CD4-positive, CD25-positive, alpha-beta regulatory T cell (primary cell): ENCODE data around the gene CFAP20DC. TPM values are rescaled to one million over a fixed set of nuclear protein-coding genes. Genes with fewer than 3 reads are reported as not detected.
A peak's percentile ranks its signal among the peaks of the same experiment; 100 is the strongest.

Source experiments
- ATAC-seq, 2 donors: fragments of 150-1000 bp; cut with Tn5 transposase; one replicate each; pipeline ENCODE4 v1.10.0; 2021; ENCODE audit warnings: low read depth in 2 of 2, moderate number of reproducible peaks in 2 of 2, moderate library complexity in 1 of 2
- DNase-seq, 3 donors: peaks; one replicate each; pipeline versions ENCODE4 v3.0.0 to v3.0.0-alpha.2; 2012 to 2022; ENCODE audit warnings: mixed read lengths in 1 of 3
- H3K27ac ChIP-seq: one replicate; pipeline ENCODE4 v1.7.0; 2013; ENCODE audit warnings: mild to moderate bottlenecking, low read length; ENCODE audit not compliant: insufficient read depth, poor library complexity, severe bottlenecking
- H3K27me3 ChIP-seq: one replicate; pipeline ENCODE4 v1.7.0; 2013; ENCODE audit warnings: low read length; ENCODE audit not compliant: control insufficient read depth, insufficient read depth
- H3K36me3 ChIP-seq: one replicate; pipeline ENCODE4 v1.7.0; 2013; ENCODE audit warnings: mild to moderate bottlenecking, low read length, moderate library complexity; ENCODE audit not compliant: control insufficient read depth, insufficient read depth
- H3K4me1 ChIP-seq: 2 replicates; pipeline ENCODE4 v1.7.0; 2013; ENCODE audit warnings: mild to moderate bottlenecking, low read length; ENCODE audit not compliant: insufficient read depth, control insufficient read depth, poor library complexity, severe bottlenecking
- H3K4me3 ChIP-seq: one replicate; pipeline ENCODE4 v1.7.0; 2013; ENCODE audit warnings: low read depth, mild to moderate bottlenecking, low read length, moderate library complexity
- H3K9me3 ChIP-seq, 2 experiments: 1 replicate in 1 of 2; 2 replicates in 1 of 2; pipeline ENCODE4 v1.7.0; 2013; ENCODE audit warnings: low read length in 2 of 2, mild to moderate bottlenecking in 1 of 2, moderate library complexity in 1 of 2; ENCODE audit not compliant: control insufficient read depth in 2 of 2
- H3K27ac Mint-ChIP-seq, 3 donors: one replicate each; pipeline ENCODE4 v1.8.0; 2020 to 2022; ENCODE audit warnings: mild to moderate bottlenecking in 3 of 3, mixed read lengths in 3 of 3, moderate library complexity in 2 of 3
- H3K27me3 Mint-ChIP-seq: one replicate; pipeline ENCODE4 v1.8.0; 2022; ENCODE audit warnings: mild to moderate bottlenecking, mixed read lengths
- H3K36me3 Mint-ChIP-seq: one replicate; pipeline ENCODE4 v1.8.0; 2020; ENCODE audit warnings: mixed read lengths
- H3K4me1 Mint-ChIP-seq, 4 donors: one replicate each; pipeline ENCODE4 v1.8.0; 2020 to 2022; ENCODE audit warnings: mixed read lengths in 4 of 4, mild to moderate bottlenecking in 1 of 4
- H3K4me3 Mint-ChIP-seq, 4 donors: one replicate each; pipeline ENCODE4 v1.8.0; 2020 to 2022; ENCODE audit warnings: mild to moderate bottlenecking in 4 of 4, mixed read lengths in 4 of 4, moderate library complexity in 3 of 4
- H3K9me3 Mint-ChIP-seq, 7 donors: one replicate each; pipeline ENCODE4 v1.8.0; 2020 to 2022; ENCODE audit warnings: mixed read lengths in 7 of 7, mild to moderate bottlenecking in 3 of 7, moderate library complexity in 2 of 7
- polyA plus RNA-seq, 4 donors: library from polyadenylated mRNA; unstranded; fragments of 300-500 nt; fragmentation: Illumina TruSeq; gene quantifications; one replicate each; pipeline ENCODE4 v1.2.3, GENCODE V29; 2021
- total RNA-seq: library from RNA; stranded (reverse); gene quantifications from one replicate; pipeline ENCODE4 v1.2.3, GENCODE V29; 2022

The CFAP20DC gene
- total and polyA plus RNA-seq, 5 donors from 2014 or later, result 0.10 to 0.56 (median 0.32) TPM

- H3K4me3 Mint-ChIP-seq, result no peak overlapping the region
- Histone ChIP-seq H3K27me3 (no peaks in the 10 kb centered on the region), H3K27ac (no peak overlapping the region), H3K4me3 (no peak overlapping the region), H3K9me3 (no peaks in the 10 kb centered on the region), H3K4me1 (no peaks in the 10 kb centered on the region), H3K36me3 (no peaks in the 10 kb centered on the region)
- DNase-seq, result peak in 1 of 3 donors; percentile 2
- no peaks in the 10 kb centered on the region for H3K4me1 Mint-ChIP-seq
- H3K27me3 Mint-ChIP-seq, result peaks cover 8% of the 10 kb centered on the region
- peak overlapping the region in 1 of 3 donors; percentile 8 for H3K27ac Mint-ChIP-seq
- H3K9me3 Mint-ChIP-seq, result no peaks in the 10 kb centered on the region
- no peaks in the 10 kb centered on the region for H3K36me3 Mint-ChIP-seq
- no peak for ATAC-seq
Observed at GRCh38 chr3:58798312-58798711, 251.5 kb downstream of the CFAP20DC start.

- no peak for DNase-seq
Observed at GRCh38 chr3:58794750-58795149, 255.1 kb downstream of the CFAP20DC start.

GRCh38 chr3:58793938-58794337 lies 255.9 kb downstream of the CFAP20DC start:
- Histone ChIP-seq H3K4me1 (no peaks in the 10 kb centered on the region), H3K9me3 (no peaks in the 10 kb centered on the region), H3K27ac (no peak overlapping the region), H3K4me3 (no peak overlapping the region), H3K36me3 (no peaks in the 10 kb centered on the region), H3K27me3 (peaks cover 4% of the 10 kb centered on the region)
- peaks cover 4% of the 10 kb centered on the region for H3K27me3 Mint-ChIP-seq
- no peaks in the 10 kb centered on the region for H3K9me3 Mint-ChIP-seq
- DNase-seq (no peak), ATAC-seq (no peak)
- H3K27ac Mint-ChIP-seq, result no peak overlapping the region
- no peaks in the 10 kb centered on the region for H3K4me1 Mint-ChIP-seq
- no peak overlapping the region for H3K4me3 Mint-ChIP-seq
- H3K36me3 Mint-ChIP-seq, result no peaks in the 10 kb centered on the region

More at GRCh38 chr3:58794750-58795149, 255.1 kb downstream of the CFAP20DC start:
- Histone ChIP-seq H3K4me3 (no peak overlapping the region), H3K27me3 (peaks cover 4% of the 10 kb centered on the region), H3K4me1 (no peaks in the 10 kb centered on the region), H3K9me3 (no peaks in the 10 kb centered on the region), H3K36me3 (no peaks in the 10 kb centered on the region), H3K27ac (no peak overlapping the region)
- no peaks in the 10 kb centered on the region for H3K4me1 Mint-ChIP-seq
- no peak for ATAC-seq
- peaks cover 4% of the 10 kb centered on the region for H3K27me3 Mint-ChIP-seq
- H3K36me3 Mint-ChIP-seq, result no peaks in the 10 kb centered on the region
- H3K4me3 Mint-ChIP-seq, result no peak overlapping the region
- no peaks in the 10 kb centered on the region for H3K9me3 Mint-ChIP-seq
- H3K27ac Mint-ChIP-seq, result no peak overlapping the region

- H3K4me3 Mint-ChIP-seq, result no peak overlapping the region
- peaks cover 4% of the 10 kb centered on the region for H3K27me3 Mint-ChIP-seq
- H3K27ac ChIP-seq, result no peak overlapping the region
- DNase-seq (no peak), ATAC-seq (no peak)
- H3K9me3 Mint-ChIP-seq, result no peaks in the 10 kb centered on the region
- H3K36me3 ChIP-seq, result no peaks in the 10 kb centered on the region
- no peaks in the 10 kb centered on the region for H3K4me1 ChIP-seq
- H3K4me3 ChIP-seq, result no peak overlapping the region
- no peaks in the 10 kb centered on the region for H3K9me3 ChIP-seq
- no peaks in the 10 kb centered on the region for H3K4me1 Mint-ChIP-seq
- no peak overlapping the region for H3K27ac Mint-ChIP-seq
- peaks cover 4% of the 10 kb centered on the region for H3K27me3 ChIP-seq
- no peaks in the 10 kb centered on the region for H3K36me3 Mint-ChIP-seq
Observed at GRCh38 chr3:58792921-58793451, 256.8 kb downstream of the CFAP20DC start.

GRCh38 chr3:58789385-58789784 lies 260.4 kb downstream of the CFAP20DC start:
- Histone ChIP-seq H3K36me3 (no peaks in the 10 kb centered on the region), H3K27ac (no peak overlapping the region), H3K27me3 (peaks cover 4% of the 10 kb centered on the region), H3K4me3 (no peak overlapping the region), H3K4me1 (no peaks in the 10 kb centered on the region), H3K9me3 (no peaks in the 10 kb centered on the region)
- H3K36me3 Mint-ChIP-seq, result no peaks in the 10 kb centered on the region
- no peak overlapping the region for H3K27ac Mint-ChIP-seq
- no peaks in the 10 kb centered on the region for H3K9me3 Mint-ChIP-seq
- H3K4me1 Mint-ChIP-seq, result no peaks in the 10 kb centered on the region
- no peak overlapping the region for H3K4me3 Mint-ChIP-seq
- H3K27me3 Mint-ChIP-seq, result no peaks in the 10 kb centered on the region
- DNase-seq (no peak), ATAC-seq (no peak)

GRCh38 chr3:58784888-58785287 lies 264.9 kb downstream of the CFAP20DC start:
- no peak for DNase-seq
- Histone ChIP-seq H3K27me3 (no peaks in the 10 kb centered on the region), H3K4me1 (no peaks in the 10 kb centered on the region), H3K4me3 (no peak overlapping the region), H3K27ac (no peak overlapping the region), H3K36me3 (no peaks in the 10 kb centered on the region), H3K9me3 (peaks cover 5 to 8% of the 10 kb centered on the region in 2 experiments)
- ATAC-seq, result no peak
- H3K36me3 Mint-ChIP-seq, result no peaks in the 10 kb centered on the region
- H3K27ac Mint-ChIP-seq, result no peak overlapping the region
- peaks cover 0 to 13% (median 5%) of the 10 kb centered on the region in 7 donors for H3K9me3 Mint-ChIP-seq
- H3K27me3 Mint-ChIP-seq, result peaks cover 10% of the 10 kb centered on the region
- H3K4me3 Mint-ChIP-seq, result no peak overlapping the region
- no peaks in the 10 kb centered on the region for H3K4me1 Mint-ChIP-seq

- no peak overlapping the region for H3K4me3 ChIP-seq
- no peaks in the 10 kb centered on the region for H3K4me1 ChIP-seq
- Mint-ChIP-seq H3K4me1 (no peaks in the 10 kb centered on the region), H3K27me3 (peaks cover 10% of the 10 kb centered on the region), H3K27ac (no peak overlapping the region), H3K4me3 (no peak overlapping the region), H3K36me3 (no peaks in the 10 kb centered on the region), H3K9me3 (peaks cover 0 to 18% (median 5%) of the 10 kb centered on the region in 7 donors)
- no peaks in the 10 kb centered on the region for H3K36me3 ChIP-seq
- ATAC-seq (no peak), DNase-seq (no peak)
- peaks cover 10 to 12% of the 10 kb centered on the region in 2 experiments for H3K9me3 ChIP-seq
- H3K27ac ChIP-seq, result no peak overlapping the region
- H3K27me3 ChIP-seq, result no peaks in the 10 kb centered on the region
Observed at GRCh38 chr3:58784425-58784824, 265.4 kb downstream of the CFAP20DC start.

GRCh38 chr3:58783845-58784244 lies 266.0 kb downstream of the CFAP20DC start:
- Histone ChIP-seq H3K36me3 (no peaks in the 10 kb centered on the region), H3K4me1 (no peaks in the 10 kb centered on the region), H3K27me3 (no peaks in the 10 kb centered on the region), H3K27ac (no peak overlapping the region), H3K9me3 (peaks cover 14 to 16% of the 10 kb centered on the region in 2 experiments), H3K4me3 (no peak overlapping the region)
- Mint-ChIP-seq H3K27me3 (peaks cover 10% of the 10 kb centered on the region), H3K4me3 (no peak overlapping the region), H3K27ac (no peak overlapping the region), H3K4me1 (no peaks in the 10 kb centered on the region), H3K36me3 (peaks cover under 1% of the 10 kb centered on the region), H3K9me3 (peaks cover 0 to 24% (median 5%) of the 10 kb centered on the region in 7 donors)
- ATAC-seq (no peak), DNase-seq (no peak)
